GM19372 (cell line): ENCODE data around the gene TBC1D13.
"Not testable (repeated sequence)": the region's sequence is repeated elsewhere in the genome, so short reads cannot be mapped to it uniquely, and the experiment has no call there.

Source experiments
- ATAC-seq: cut with Tn5 transposase; IDR thresholded peaks from one replicate; pipeline ENCODE4 v1.9.1; 2021; ENCODE audit warnings: mild to moderate bottlenecking, low read depth, moderate library complexity; ENCODE audit not compliant: unreplicated experiment

The TBC1D13 gene, protein sequence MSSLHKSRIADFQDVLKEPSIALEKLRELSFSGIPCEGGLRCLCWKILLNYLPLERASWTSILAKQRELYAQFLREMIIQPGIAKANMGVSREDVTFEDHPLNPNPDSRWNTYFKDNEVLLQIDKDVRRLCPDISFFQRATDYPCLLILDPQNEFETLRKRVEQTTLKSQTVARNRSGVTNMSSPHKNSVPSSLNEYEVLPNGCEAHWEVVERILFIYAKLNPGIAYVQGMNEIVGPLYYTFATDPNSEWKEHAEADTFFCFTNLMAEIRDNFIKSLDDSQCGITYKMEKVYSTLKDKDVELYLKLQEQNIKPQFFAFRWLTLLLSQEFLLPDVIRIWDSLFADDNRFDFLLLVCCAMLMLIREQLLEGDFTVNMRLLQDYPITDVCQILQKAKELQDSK

DNA sequence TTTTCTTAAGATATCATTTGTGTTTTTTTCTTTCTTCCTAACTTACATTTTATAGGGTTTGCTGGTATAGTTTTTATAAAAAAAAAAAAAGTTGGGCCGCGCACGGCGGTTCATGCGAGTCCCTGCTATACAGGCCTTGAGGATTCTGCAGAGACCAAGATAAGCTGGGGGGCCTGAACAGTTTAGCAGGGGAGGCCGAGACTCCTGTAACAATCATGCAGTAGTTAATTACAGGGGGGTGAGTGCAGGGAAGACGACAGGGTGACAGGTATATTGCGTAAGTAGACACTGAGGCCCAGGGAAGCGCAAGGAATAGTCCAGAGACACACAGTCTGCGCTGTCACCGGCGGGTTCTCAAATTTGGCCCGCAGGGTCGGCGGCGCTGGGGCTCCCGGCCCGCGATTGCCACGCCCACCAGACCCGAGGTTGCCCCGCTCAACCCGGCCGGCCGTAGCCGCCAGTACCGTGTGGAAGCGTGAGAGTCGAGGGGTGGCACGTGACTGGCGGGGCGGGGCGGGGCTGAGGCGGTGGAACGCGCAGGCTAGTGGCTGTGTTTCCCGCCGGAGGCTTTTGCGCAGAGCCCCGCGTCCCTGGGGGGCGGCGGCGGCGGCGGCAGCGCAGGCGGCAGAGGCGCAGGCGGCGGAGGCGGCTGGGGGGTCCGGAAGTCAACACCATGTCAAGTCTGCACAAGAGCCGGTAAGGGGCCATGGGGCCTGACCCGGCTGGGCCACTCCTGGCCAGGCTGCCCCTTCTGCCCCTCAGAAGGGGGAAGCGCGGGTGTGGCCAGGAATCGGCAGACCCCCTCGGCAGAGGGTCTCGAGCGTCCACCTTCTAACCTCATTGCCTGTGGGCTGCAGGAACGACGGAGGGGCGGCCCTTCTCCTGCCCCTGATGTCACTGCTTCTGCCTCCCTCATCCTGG, at the start of gene TBC1D13:
TBC1D13 (plus strand) TSS at position 573 of the 921 bp plus-strand sequence; CDS start at position 674, 101 bp downstream.
- ATAC-seq = peak; percentile 88

DNA sequence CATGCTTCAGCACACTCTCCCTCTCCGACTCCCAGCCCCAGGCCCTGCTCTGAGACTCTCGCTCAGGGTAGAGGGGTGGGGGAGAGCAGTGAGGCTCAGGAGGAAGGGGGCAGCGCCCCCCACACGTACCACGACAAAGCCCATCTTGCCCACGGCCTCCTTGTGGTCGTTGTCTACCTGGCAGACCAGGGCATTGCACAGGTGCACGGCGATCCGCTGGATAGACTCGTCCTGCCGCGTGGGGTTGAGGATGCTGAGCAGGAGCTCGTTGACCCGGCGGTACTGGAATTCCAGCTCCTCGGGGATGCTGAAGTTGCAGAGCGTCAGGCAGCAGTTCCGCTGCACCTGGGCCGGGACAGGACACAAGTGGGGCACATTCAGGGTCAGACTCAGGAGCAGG, 44.7 kb upstream of the TBC1D13 start:
- ATAC-seq = no peak

DNA sequence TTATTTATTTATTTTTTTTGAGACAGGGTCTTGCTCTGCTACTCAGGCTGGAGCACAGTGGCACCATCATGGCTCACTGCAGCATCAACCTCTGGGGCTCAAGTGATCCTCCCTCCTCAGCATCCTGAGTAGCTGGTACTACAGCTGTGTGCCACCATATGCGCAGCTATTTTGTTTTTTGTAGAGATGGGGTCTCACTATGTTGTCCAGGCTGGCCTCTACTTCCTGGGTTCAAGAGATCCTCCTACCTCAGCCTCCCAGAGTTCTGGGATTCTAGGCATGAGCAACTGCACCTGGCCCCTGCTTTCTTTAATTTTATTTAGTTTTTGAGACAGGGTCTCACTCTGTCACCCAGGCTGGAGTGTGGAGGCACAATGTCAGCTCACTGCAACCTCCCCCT, 43.6 kb upstream of the TBC1D13 start:
- no peak for ATAC-seq

GRCh38 chr9:128747241-128747640, 39.8 kb upstream of the TBC1D13 start:
- ATAC-seq = no peak

GRCh38 chr9:128750926-128751595, 36.0 kb upstream of the TBC1D13 start:
- no peak for ATAC-seq

DNA sequence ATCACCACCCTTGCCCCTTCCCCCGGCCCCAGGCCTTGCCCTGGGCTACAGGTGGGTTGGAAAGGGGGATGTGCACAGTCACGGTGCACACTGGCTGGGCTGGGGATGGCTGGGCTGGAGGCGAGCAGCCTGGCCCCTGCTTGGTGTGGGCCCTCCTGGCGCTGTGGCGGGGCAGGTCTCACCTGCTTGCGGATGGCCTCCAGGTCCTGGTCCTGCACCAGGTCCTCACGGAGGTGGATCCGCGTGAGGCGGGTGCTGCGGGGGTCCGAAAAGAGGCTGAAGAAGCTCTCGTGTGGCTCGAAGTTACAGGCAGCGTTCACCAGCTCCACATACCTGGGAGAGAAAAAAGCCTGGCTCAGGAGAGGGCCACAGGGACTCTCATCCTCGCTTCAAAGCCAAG, 33.4 kb upstream of the TBC1D13 start:
- no peak for ATAC-seq

DNA sequence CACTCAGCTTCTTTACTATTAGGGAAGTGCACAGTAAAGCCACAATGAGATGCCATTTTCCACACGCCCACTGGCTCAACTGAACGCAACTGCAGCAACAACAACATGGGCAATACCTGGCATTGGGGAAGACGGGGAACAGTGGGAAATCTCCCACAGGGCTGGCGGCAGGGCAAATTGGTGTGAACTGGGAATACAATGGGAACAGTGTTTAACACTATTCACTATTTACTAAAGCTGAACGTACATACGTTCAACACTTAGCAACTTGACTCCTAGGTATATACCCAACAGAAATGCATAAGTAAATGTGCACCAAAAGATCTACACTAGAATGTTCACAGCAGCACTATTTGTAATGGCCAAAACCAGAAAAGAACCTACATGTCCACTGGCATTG, 29.5 kb upstream of the TBC1D13 start:
- no peak for ATAC-seq

GRCh38 chr9:128762671-128763449, 24.2 kb upstream of the TBC1D13 start:
- ATAC-seq = no peak

DNA sequence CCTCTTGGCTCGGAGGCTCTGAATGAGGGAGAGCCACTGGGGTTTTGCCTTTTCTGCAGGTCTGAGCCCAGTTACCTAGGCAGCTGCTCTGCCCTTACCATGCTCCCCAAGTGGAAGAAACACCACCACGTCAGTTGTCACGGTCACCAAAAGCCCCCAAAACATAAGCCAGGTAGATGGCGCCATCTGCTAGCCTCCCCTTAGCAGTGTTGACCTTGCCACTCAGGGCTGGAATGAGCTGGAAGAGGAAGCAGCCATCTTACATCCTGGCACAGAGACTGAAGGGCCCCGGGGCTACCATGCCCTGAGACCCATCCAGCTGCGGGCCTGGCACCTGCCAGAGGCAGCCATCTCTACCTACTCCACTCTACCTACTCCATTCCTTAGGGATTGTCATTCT, 22.7 kb upstream of the TBC1D13 start:
- ATAC-seq = no peak

GRCh38 chr9:128765499-128765898, 21.6 kb upstream of the TBC1D13 start:
- ATAC-seq = no peak

DNA sequence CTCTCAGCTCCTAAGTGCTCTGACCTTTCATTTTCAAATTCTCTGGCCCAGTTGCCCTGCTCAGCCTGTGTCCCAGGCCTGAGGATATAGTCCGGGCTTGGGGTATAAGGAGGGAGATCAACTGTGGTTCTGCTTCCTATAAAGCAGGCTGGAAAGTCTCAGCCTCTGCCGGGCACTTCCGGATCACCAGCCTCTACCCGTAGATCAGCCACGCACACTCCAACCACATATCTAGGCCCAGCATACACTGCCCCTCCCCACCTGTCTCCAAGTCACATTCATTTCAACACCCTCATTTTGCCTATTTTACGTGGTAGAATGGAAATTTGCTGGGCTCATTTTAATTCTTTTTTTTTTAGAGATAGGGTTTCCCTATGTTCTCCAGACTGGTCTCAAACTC, 18.4 kb upstream of the TBC1D13 start:
- no peak for ATAC-seq

- ATAC-seq = no peak
These were observed 16.6 kb upstream of the TBC1D13 start for GRCh38 chr9:128770286-128771030.

GRCh38 chr9:128771094-128771721, 15.8 kb upstream of the TBC1D13 start:
- ATAC-seq = peak; percentile 7

GRCh38 chr9:128771745-128772519, 15.1 kb upstream of the TBC1D13 start, which contains the start of gene ZER1:
Gene ZER1 (minus strand): TSS chr9:128771927. CDS start chr9:128755565, 16,362 bp downstream.
- ATAC-seq = peak; percentile 95

DNA sequence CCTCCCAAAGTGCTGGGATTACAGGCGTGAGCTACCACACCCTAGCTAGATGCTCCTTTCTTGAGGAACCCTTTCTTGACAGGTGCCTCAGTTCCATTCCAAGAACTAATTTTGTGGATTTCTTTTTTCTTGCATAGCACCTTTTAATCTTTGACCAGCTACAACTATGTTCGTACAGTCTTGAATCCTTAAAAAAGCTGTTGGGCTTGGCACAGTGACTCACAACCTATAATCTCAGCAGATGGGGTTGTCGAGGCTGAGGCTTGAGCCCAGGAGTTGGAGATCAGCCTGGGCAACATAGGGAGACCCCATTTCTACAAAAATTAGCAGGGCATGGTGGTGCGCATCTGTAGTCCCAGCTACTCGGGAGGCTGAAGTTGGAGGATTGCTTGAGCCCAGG, 14.0 kb upstream of the TBC1D13 start:
- no peak for ATAC-seq

GRCh38 chr9:128774804-128775203, 12.2 kb upstream of the TBC1D13 start:
- ATAC-seq = no peak

DNA sequence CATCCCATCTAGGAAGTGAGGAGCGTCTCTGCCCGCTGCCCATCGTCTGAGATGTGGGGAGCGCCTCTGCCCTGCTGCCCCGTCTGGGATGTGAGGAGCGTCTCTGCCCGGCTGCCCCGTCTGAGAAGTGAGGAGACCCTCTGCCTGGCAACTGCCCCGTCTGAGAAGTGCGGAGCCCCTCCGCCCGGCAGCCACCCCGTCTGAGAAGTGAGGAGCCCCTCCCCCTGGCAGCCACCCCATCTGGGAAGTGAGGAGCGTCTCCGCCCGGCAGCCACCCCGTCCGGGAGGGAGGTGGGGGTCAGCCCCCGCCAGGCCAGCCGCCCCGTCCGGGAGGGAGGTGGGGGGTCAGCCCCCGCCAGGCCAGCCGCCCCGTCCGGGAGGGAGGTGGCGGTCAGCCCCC, 7.0 kb upstream of the TBC1D13 start:
- ATAC-seq = not testable (repeated sequence)
